SIG-M5 treated with dmso at 0.1 percent for 504 hours (cell line): ENCODE data around the gene PCBP1.
"Not testable (repeated sequence)": the region's sequence is repeated elsewhere in the genome, so short reads cannot be mapped to it uniquely, and the experiment has no call there.

Experiments used
- DNase-seq: peaks from one replicate; lab custom pipeline; 2025; ENCODE audit not compliant: unreplicated experiment; lab: John Stamatoyannopoulos, UW

Gene PCBP1

GRCh38 chr2:70086838-70087701, at the start of gene PCBP1:
Gene PCBP1 (plus strand): TSS chr2:70087477. CDS start chr2:70087744, 267 bp downstream.
- DNase-seq = peak; percentile 98

GRCh38 chr2:70039366-70039765, 47.9 kb upstream of the PCBP1 start:
- no peak for DNase-seq

GRCh38 chr2:70041663-70042062, 45.6 kb upstream of the PCBP1 start:
- DNase-seq = no peak

- no peak for DNase-seq
Measured at GRCh38 chr2:70042246-70042645, 45.0 kb upstream of the PCBP1 start.

GRCh38 chr2:70043252-70043875, 43.9 kb upstream of the PCBP1 start:
- DNase-seq = peak; percentile 58

GRCh38 chr2:70044290-70045040, 42.8 kb upstream of the PCBP1 start:
- no peak for DNase-seq

GRCh38 chr2:70045405-70045804, 41.9 kb upstream of the PCBP1 start:
- no peak for DNase-seq

DNA sequence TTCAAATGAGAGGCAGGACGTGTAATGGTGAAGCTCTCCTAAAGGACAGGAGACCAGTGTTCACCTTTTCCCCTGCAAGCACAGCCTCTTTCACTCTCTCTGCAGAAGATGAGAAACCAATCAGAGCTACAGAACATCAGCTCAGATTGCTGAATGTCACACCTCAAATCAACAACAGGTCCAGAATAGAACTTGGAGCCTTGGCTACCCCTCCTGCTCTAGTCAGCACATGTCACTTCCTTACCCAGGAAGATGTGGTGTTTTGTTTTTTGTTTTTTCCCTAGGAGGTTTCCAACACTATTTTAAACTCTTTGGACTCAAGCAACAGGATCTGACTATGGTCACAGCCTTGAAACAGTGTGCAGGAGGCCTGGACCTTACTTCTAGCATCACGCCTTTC, 41.3 kb upstream of the PCBP1 start:
- no peak for DNase-seq

- peak; percentile 16 for DNase-seq
Measured at GRCh38 chr2:70046534-70046933, 40.7 kb upstream of the PCBP1 start.

- DNase-seq = peak; percentile 21
Measured at GRCh38 chr2:70047451-70047850, 39.8 kb upstream of the PCBP1 start.

DNA sequence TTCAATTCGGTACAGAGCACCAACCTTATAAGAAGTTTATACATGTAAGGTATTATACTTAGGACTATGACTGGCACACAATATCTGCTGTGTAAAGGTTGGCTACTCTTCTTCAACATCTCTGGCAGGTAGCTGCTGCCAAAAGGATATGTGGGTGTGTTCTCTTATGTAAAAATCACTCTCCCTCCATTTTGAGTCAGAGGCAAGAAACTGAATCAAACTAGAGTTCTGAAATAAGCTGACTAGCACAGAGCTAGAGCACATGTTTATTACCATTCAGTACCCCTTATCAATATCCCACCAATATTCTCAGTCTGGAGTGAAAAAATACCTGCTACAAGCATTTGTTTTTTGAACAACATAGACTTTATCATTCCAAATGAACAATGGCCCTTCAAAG, 38.0 kb upstream of the PCBP1 start:
- DNase-seq = no peak

GRCh38 chr2:70050631-70051425, 36.4 kb upstream of the PCBP1 start:
- DNase-seq = no peak

DNA sequence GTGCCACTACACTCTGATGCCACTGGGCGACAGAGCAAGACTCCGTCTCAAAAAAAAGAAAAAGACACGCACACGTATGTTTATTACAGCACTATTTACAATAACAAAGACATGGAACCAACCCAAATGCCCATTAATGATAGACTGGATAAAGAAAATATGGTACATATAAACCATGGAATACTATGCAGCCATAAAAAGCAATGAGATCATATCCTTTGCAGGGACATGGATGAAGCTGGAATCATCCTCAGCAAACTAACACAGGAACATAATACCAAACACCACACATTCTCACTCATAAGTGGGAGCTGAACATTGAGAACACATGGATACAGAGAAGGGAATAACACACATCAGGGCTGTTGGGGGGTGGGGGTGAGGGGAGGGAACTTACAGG, 32.0 kb upstream of the PCBP1 start:
- DNase-seq = not testable (repeated sequence)

- DNase-seq = no peak
Measured at GRCh38 chr2:70061317-70061716, 26.0 kb upstream of the PCBP1 start.

DNA sequence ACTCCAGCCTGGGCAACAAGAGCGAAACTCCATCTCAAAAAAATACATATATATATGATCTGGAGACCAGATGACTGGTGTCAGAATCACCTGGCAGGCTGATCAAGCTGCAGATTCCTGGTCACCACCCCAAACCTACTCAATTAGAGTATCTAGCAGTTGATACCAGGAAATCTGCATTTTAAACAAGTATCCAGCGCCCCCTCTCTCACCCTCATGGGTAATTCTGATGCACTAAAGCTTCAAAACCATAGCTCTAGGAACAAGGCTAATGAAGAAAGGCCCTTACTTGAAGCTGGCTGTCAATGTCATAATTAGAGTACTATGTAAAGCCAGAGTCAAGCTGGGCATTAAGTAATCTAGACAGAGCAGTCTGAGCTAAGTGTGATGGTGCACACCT, 25.0 kb upstream of the PCBP1 start:
- DNase-seq = no peak

DNA sequence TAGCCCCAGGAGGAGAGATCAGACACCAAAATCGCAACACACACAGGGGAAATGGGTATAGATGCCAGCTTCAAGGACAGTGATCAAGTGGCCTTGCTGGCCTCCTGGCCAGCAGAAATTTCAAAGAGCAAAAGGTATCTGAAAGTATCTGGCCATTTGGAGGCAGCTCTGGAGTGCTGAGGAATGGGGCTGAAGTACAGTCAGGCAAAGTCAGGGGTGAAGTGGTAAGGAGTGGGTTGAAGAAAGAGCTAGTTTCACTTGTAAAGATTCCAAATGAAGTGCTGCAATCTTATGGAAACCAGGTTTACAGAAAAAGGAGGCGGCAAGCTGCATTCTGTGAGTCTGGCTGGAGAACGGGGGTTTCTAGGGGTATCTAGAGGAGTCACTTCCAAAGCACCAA, 19.2 kb upstream of the PCBP1 start:
- no peak for DNase-seq

DNA sequence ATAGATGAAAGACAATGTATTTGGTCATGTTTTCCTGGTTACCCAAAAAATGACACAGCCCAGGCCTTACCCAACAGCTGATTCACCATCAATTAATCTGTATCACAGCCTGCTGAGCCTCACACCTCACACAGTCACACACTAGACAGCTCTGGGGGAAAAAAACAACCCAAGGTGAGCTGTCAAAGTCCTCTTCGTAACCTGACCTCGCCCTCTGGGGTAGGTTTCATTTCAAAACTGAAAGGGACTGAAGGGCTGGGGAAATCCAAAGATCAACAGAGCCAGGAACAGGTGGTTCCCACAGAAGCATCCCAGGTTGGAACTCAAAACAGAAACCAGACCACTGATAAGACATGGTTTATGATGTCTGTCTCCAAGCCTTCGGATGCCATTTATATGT, 18.2 kb upstream of the PCBP1 start:
- no peak for DNase-seq

DNA sequence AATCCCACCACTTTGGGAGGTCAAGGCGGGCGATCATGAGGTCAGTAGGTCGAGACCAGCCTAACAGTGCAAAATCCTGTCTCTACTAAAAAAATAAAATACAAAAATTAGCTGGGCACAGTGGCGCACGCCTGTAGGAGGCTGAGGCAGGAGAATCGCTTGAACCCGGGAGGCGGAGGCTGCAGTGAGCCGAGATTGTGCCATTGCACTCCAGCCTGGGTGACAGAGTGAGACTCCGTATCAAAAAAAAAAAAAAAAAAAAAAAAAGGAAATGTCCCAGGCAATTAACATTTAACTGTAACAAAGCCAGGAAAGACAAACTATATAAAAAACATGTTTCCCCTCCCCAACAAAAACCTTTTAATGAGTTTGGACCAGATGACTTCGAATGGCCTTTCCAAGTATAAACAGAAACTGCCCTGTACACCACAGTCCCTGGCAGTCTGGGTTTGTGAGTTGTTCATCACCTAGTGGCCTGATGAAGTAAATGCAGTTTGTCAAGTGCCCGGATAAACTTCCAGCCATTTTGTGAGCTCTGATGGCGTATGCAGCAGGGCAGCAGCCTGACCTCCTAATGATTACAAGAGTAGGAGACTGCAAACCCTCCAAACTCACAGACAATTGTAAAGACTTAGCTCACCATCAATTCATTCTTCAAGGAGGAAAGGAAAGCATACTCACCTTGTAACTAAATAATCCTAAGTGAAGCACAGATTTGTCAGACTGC, 16.6 kb upstream of the PCBP1 start:
- DNase-seq = peak; percentile 90

DNA sequence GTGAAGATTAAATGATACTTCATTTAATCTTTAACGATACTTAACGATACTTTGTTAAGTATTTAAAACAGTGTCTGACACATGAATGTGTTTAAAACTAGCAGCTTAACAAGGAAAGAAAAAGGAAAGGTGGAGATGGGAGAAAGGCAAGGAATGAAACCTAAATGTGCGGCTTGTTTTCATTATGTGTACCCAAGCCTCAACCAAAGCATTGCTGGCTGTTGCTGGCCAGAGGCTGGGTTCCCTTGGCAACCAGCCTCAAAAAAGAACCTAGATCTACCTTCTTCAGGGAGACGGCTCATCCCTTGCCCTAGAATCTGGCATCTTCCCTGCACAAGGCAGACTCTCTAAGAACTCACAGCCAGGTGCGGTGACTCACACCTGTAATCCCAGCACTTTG, 13.8 kb upstream of the PCBP1 start:
- no peak for DNase-seq

DNA sequence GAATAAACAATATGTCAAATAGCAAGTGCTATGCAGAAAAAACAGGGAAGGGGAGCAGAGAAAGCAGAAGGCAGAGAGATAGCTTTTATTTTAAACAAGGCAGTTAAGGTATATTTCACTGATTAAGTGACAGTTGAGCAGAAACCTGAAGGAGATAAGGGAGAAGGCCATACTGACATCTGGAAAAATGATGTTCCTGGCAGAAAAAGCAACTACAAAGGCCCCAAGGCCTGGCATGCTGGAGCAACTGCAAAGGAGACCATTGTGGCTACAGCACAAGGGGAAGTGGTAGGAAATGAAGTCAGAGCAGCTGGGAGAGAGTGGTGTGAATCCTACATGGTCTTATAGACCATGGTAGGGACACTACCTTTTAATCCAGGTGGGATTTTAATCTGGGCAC, 8.9 kb upstream of the PCBP1 start:
- no peak for DNase-seq
